Measurements from ENCODE around the gene ACOT2.

DNA sequence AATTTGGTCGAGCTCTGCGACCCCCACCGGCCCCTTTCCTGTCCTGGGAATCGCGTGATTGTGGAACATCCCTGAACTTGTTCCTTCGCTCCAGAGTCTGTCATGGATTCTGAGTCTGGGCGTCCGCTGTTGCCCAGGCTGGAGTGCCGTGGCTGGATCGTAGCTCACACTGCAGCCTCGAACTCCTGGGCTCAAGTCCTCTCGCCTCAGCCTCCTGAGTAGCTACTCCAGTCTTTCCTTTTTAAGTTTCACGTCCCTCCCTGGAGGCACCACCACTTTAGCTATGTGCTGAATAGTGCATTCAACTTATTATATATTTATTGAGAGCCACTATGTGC is 44.0 kb downstream of the ACOT2 start:
- TF ChIP-seq RAD21 (IDR thresholded peaks at IDR 0.05; ENCODE audit: low read length) (no peak), EZH2phosphoT487 (IDR thresholded peaks at IDR 0.05; ENCODE audit: borderline replicate concordance, low read depth) (no peak), YY1 (IDR thresholded peaks at IDR 0.05; ENCODE audit: low read depth) (no peak), POLR2AphosphoS5 (IDR thresholded peaks at IDR 0.05; ENCODE audit: low read depth, low read length) (no peak), NFIC (IDR thresholded peaks at IDR 0.05; ENCODE audit: borderline replicate concordance) (no peak), EP300 (IDR thresholded peaks at IDR 0.05; ENCODE audit: borderline replicate concordance in 1 of 2, low read depth in 1 of 2, low read length in 1 of 2) (no peak), FOXJ3 (CRISPR knock-in tag; IDR thresholded peaks at IDR 0.05) (no peak)
- TF ChIP-seq, protein P1, sequence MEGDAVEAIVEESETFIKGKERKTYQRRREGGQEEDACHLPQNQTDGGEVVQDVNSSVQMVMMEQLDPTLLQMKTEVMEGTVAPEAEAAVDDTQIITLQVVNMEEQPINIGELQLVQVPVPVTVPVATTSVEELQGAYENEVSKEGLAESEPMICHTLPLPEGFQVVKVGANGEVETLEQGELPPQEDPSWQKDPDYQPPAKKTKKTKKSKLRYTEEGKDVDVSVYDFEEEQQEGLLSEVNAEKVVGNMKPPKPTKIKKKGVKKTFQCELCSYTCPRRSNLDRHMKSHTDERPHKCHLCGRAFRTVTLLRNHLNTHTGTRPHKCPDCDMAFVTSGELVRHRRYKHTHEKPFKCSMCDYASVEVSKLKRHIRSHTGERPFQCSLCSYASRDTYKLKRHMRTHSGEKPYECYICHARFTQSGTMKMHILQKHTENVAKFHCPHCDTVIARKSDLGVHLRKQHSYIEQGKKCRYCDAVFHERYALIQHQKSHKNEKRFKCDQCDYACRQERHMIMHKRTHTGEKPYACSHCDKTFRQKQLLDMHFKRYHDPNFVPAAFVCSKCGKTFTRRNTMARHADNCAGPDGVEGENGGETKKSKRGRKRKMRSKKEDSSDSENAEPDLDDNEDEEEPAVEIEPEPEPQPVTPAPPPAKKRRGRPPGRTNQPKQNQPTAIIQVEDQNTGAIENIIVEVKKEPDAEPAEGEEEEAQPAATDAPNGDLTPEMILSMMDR (IDR thresholded peaks at IDR 0.05), result no peak
- TF ChIP-seq, protein P2, sequence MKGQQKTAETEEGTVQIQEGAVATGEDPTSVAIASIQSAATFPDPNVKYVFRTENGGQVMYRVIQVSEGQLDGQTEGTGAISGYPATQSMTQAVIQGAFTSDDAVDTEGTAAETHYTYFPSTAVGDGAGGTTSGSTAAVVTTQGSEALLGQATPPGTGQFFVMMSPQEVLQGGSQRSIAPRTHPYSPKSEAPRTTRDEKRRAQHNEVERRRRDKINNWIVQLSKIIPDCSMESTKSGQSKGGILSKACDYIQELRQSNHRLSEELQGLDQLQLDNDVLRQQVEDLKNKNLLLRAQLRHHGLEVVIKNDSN (IDR thresholded peaks at IDR 0.05; ENCODE audit: borderline replicate concordance, low read depth), result no peak
- TF ChIP-seq, protein P3, sequence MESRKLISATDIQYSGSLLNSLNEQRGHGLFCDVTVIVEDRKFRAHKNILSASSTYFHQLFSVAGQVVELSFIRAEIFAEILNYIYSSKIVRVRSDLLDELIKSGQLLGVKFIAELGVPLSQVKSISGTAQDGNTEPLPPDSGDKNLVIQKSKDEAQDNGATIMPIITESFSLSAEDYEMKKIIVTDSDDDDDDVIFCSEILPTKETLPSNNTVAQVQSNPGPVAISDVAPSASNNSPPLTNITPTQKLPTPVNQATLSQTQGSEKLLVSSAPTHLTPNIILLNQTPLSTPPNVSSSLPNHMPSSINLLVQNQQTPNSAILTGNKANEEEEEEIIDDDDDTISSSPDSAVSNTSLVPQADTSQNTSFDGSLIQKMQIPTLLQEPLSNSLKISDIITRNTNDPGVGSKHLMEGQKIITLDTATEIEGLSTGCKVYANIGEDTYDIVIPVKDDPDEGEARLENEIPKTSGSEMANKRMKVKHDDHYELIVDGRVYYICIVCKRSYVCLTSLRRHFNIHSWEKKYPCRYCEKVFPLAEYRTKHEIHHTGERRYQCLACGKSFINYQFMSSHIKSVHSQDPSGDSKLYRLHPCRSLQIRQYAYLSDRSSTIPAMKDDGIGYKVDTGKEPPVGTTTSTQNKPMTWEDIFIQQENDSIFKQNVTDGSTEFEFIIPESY (IDR thresholded peaks at IDR 0.05; ENCODE audit: borderline replicate concordance, low read depth), result no peak
- TF ChIP-seq, protein P4, sequence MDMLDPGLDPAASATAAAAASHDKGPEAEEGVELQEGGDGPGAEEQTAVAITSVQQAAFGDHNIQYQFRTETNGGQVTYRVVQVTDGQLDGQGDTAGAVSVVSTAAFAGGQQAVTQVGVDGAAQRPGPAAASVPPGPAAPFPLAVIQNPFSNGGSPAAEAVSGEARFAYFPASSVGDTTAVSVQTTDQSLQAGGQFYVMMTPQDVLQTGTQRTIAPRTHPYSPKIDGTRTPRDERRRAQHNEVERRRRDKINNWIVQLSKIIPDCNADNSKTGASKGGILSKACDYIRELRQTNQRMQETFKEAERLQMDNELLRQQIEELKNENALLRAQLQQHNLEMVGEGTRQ (IDR thresholded peaks at IDR 0.05; ENCODE audit: borderline replicate concordance, low read depth, low read length), result no peak

Measured in SK-N-SH (cell line).